CD4-positive, alpha-beta T cell treated with Interleukin-21 for 1 hour (primary cell): ENCODE results near the gene CDH19.
"Not testable (repeated sequence)": the region's sequence is repeated elsewhere in the genome, so short reads cannot be mapped to it uniquely, and the experiment has no call there.

Experiments
- DNase-seq: peaks from one replicate; pipeline ENCODE4 v3.0.0-alpha.2; 2020

Gene CDH19

GRCh38 chr18:66560094-66560493 lies 43.8 kb downstream of the CDH19 start:
- DNase-seq = no peak

GRCh38 chr18:66558773-66559172 lies 45.1 kb downstream of the CDH19 start:
- DNase-seq = no peak

- no peak for DNase-seq
These were observed 46.8 kb downstream of the CDH19 start for GRCh38 chr18:66557091-66557490.

DNA sequence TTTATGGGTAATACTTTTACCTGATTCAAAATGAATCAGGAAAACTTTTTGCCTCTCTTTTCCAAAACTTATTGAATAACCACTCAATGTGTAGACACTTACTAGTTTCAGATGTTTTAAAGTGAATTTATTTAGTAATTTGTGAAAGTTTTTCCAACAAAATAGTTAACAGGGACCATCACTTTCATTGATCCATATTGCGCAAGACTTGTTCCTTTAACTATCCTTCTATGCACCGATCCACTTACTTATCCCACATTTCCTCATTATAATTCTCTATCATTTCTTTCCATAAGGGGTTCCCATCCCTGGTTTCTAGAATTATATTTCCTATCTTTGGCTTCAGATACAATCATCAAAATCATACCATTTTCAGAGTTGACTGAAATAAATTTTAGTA lies 48.3 kb downstream of the CDH19 start:
- no peak for DNase-seq

- no peak for DNase-seq
These were observed 50.1 kb downstream of the CDH19 start for GRCh38 chr18:66553824-66554223.

DNA sequence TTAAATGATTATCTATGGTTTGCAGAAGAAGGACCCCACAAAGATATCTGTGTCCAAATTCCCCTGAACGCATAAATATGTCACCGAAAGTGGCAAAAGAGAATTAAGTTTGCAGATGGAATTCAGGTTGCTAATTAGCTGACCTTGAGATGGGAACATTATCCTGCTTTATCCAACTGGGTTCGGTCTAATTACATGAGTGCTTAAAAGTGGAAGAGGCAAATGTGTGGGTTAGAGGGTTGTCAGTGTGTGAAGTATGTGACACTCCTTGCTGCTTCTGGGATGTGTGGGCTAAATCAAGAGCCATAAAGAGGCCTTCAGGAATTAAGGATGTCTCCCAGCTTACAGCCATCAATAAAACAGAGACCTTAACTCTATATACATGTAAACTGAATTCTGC lies 53.5 kb downstream of the CDH19 start:
- no peak for DNase-seq

DNA sequence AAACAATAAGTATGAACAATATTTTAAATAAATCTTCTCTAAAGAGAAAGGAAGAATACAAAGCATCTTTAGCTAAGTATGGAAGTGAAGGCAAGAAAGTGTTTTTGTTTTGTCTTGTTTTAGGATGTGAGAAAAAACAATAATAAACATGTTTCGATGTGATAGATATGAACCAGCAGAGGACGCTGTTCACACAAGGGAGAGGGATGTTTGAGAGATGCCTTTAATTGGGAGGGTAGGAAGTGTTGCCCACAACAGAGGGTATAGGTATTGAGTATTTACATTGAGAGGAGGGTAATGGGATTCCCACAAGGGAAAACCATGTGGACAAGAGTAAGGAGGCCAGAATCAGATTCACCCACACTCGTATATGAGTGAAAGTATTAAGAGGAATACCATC lies 55.1 kb downstream of the CDH19 start:
- DNase-seq = no peak

- no peak for DNase-seq
These were observed 69.8 kb downstream of the CDH19 start for GRCh38 chr18:66534110-66534509.

DNA sequence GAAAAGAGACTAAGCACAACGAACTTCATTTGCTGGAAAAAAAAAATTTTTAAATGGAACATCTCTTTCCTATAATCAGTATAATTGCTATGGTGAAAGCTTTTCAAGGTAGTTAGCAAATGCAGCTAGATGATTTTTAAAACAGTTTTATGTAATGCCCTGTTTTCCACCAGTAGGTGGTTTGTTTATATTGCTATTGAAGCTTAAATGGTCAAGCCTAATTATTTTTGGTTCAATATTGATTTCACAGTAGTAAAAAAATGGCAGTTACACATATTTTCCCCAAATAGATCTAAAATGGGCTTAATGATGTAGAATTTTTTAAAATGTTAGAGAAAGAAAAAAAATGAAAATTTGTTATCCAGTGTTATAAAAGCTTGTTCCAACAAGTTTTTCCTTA lies 70.2 kb downstream of the CDH19 start:
- no peak for DNase-seq

- DNase-seq = no peak
These were observed 80.5 kb downstream of the CDH19 start for GRCh38 chr18:66523219-66523991.

DNA sequence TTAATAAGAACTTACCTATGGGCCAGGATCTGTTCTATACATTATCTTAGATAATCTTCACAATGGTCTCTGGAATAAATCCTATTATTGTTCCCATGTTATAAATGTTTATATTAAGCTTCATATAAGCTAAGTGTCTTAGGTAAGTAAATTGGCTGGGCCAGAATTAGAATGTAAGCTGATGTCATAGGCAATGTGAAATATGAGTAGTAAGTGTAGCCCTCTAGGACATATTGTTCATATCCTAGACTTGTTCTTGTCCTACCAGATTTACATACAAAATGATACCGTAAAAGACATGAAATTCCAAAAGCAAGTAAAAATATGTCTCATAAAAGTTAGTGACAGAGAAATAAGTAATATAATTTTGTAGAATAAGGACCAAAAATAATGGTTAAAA lies 89.9 kb downstream of the CDH19 start:
- no peak for DNase-seq

DNA sequence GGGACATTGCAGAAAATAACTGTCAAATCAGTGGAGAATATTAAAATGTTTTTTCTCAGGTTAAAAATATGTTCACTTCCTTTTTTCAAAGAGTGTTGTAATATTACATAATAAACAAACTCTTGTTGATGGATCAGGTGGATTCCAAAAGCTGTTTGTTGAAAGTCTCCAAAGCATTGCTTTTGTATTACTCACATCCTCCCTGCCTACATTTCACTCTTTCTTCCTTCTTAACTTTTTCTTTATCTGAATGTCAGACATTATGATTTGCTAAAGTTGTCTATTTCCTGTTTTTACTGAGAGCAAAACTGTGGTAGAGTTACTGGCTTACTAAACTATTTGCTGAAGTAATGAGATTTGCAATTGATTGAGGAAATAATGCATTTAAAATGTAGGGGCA lies 92.1 kb downstream of the CDH19 start:
- no peak for DNase-seq

DNA sequence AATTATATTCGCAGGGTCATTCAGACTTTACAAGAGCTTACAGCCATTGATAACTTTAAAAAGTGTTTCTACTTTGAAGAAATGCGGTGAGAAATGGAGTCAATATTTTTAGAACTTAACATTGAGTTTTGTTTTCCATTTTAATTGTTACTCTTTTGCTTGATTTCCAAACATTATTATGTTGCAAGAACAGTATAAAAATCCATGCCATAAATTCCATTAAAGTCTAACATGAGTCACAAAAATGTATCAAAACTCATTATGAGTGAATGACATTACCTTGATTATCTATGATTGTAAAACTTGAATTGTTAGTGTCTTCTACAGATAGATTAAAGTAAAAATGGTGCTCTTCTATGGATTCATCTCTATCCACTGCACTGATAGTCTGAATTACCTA lies 92.6 kb downstream of the CDH19 start:
- DNase-seq = no peak

GRCh38 chr18:66510357-66511045 lies 93.4 kb downstream of the CDH19 start:
- DNase-seq = no peak

- no peak for DNase-seq
These were observed 95.0 kb downstream of the CDH19 start for GRCh38 chr18:66508937-66509336.

DNA sequence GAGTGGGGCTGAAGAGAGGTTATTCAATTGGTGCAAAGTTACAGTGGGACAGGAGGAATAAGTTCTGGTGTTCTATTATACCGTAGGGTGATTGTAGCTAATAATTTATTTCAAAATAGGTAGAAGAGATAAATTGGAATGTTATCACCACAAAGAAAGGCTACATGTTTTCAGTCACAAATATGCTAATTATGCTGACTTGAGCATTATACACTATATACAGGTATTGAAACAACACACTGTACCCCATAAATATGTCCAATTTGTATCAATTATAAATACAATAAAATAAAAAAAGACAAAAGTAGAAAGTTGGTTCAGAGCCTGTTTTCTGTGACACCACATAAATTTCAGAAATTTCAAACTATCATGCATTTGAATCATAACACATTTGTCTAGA lies 97.7 kb downstream of the CDH19 start:
- no peak for DNase-seq

- DNase-seq = no peak
These were observed 106.5 kb downstream of the CDH19 start for GRCh38 chr18:66497351-66497750.

GRCh38 chr18:66495844-66496243 lies 108.0 kb downstream of the CDH19 start:
- no peak for DNase-seq

DNA sequence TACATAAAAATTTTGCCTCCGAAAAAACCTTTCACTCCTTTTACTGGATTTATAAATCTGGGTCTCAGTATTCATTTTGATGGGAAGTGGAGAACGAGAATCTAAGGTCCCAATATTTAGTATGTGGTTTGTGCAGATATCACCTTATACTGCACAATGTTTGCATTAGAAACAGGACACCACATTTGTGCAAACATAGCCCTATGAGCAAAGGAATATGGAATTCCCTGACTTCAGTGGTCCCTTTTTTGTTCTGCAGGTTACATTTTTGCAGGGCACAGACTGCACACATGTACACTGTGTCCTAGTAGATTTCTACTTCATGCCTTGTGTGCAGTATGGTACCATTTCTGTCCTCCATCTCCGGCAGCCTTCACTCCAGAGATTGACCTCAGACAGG lies 130.0 kb downstream of the CDH19 start:
- no peak for DNase-seq

- DNase-seq = not testable (repeated sequence)
These were observed 137.7 kb downstream of the CDH19 start for GRCh38 chr18:66466184-66466583.

DNA sequence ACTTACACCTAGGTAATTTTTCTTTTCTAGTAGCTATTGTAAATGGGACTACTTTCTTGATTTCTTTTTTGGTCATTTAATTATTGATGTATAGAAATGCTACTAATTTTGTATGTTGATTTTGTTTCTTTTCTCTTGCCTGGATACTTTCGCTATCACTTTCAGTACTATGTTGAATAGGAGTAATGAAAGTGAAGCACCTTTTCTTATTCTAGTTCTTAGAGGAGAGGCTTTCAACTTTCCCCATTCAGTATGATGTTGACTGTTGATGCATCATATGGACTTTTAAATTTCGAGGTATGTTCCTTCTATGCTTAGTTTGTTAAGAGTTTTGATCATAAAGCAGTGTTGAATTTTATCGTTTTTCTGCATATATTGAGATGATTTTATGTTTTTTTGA lies 142.5 kb downstream of the CDH19 start:
- DNase-seq = no peak

DNA sequence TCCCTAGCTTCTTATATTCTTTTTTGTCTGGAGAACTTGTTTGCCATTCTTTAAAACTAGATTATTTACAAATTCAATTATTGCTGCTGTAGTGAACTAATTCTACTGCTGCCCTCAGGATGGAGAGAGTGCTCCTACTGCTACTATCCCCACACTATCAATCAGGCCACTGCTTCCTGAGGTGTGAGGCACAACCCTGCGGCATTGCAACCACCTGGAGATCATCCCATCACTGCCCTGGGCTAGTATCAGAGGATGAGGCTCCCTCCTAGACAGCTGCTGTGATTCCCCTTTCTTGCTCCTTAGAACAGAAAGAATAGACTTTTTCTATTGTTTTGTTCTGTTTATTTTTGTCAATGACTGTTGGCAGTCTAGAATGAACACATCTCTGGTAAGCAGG lies 146.6 kb downstream of the CDH19 start:
- DNase-seq = no peak
